Parathyroid adenoma (tissue), 2 donors: ENCODE measurements around the gene XPNPEP2.

Experiments
- H2AFZ ChIP-seq: fragments of 300-600 bp; sonication (generic); one replicate; pipeline ENCODE4 v1.7.0; 2017; ENCODE audit warnings: antibody characterized with exemption, mild to moderate bottlenecking
- H3K27ac ChIP-seq: fragments of 300-600 bp; sonication (generic); one replicate; pipeline ENCODE4 v1.7.0; 2017
- H3K27me3 ChIP-seq: fragments of 300-600 bp; sonication (generic); one replicate; pipeline ENCODE4 v1.7.0; 2017; ENCODE audit warnings: low read length; ENCODE audit not compliant: control insufficient read depth, insufficient read depth
- H3K36me3 ChIP-seq: fragments of 300-600 bp; sonication (generic); one replicate; pipeline ENCODE4 v1.7.0; 2017; ENCODE audit warnings: low read length; ENCODE audit not compliant: control insufficient read depth, insufficient read depth
- H3K4me1 ChIP-seq: fragments of 300-600 bp; sonication (generic); one replicate; pipeline ENCODE4 v1.7.0; 2017; ENCODE audit warnings: control low read depth
- H3K4me2 ChIP-seq: fragments of 300-600 bp; sonication (generic); one replicate; pipeline ENCODE4 v1.7.0; 2017; ENCODE audit warnings: low read length
- H3K4me3 ChIP-seq: fragments of 300-600 bp; sonication (generic); one replicate; pipeline ENCODE4 v1.7.0; 2017; ENCODE audit warnings: low read depth, low read length
- H3K79me2 ChIP-seq: fragments of 300-600 bp; sonication (generic); one replicate; pipeline ENCODE4 v1.7.0; 2017; ENCODE audit warnings: control low read depth
- H3K9ac ChIP-seq: fragments of 300-600 bp; sonication (generic); one replicate; pipeline ENCODE4 v1.7.0; 2017; ENCODE audit warnings: mild to moderate bottlenecking
- H3K9me3 ChIP-seq: fragments of 300-600 bp; sonication (generic); one replicate; pipeline ENCODE4 v1.7.0; 2017; ENCODE audit warnings: low read length; ENCODE audit not compliant: control insufficient read depth
- CTCF ChIP-seq: fragments of 300-600 bp; sonication (generic); IDR thresholded peaks from one replicate; pipeline ENCODE4 v1.7.0; 2017; ENCODE audit warnings: antibody characterized with exemption, mild to moderate bottlenecking
- donor health status: primary hyperparathyroidism.

The XPNPEP2 gene

GRCh38 chrX:129783291-129783713, 44.5 kb downstream of the XPNPEP2 start:
- no peaks in the 10 kb centered on the region for H3K36me3 ChIP-seq
- H3K27ac ChIP-seq: no peak overlapping the region
- no peak overlapping the region for H3K4me3 ChIP-seq

GRCh38 chrX:129784371-129784770, 45.6 kb downstream of the XPNPEP2 start:
- Histone ChIP-seq H3K4me3 (no peak overlapping the region), H3K79me2 (no peaks in the 10 kb centered on the region), H3K27me3 (no peaks in the 10 kb centered on the region), H3K4me1 (no peaks in the 10 kb centered on the region), H3K27ac (no peak overlapping the region), H2AFZ (no peak overlapping the region), H3K9me3 (no peaks in the 10 kb centered on the region), H3K36me3 (no peaks in the 10 kb centered on the region), H3K9ac (no peak overlapping the region), H3K4me2 (no peak overlapping the region)
- no peak for TF ChIP-seq CTCF

More at GRCh38 chrX:129783291-129783713, 44.5 kb downstream of the XPNPEP2 start:
- Histone ChIP-seq H3K27me3 (no peaks in the 10 kb centered on the region), H3K79me2 (no peaks in the 10 kb centered on the region), H3K4me2 (no peak overlapping the region), H2AFZ (no peak overlapping the region), H3K9me3 (no peaks in the 10 kb centered on the region), H3K4me1 (no peaks in the 10 kb centered on the region), H3K9ac (no peak overlapping the region)
- no peak for TF ChIP-seq CTCF

GRCh38 chrX:129785160-129785947, 46.6 kb downstream of the XPNPEP2 start:
- Histone ChIP-seq H3K4me1 (no peaks in the 10 kb centered on the region), H3K4me3 (no peak overlapping the region), H3K79me2 (no peaks in the 10 kb centered on the region), H3K4me2 (no peak overlapping the region), H3K27ac (no peak overlapping the region), H3K27me3 (no peaks in the 10 kb centered on the region), H3K36me3 (no peaks in the 10 kb centered on the region), H3K9ac (no peak overlapping the region), H2AFZ (no peak overlapping the region), H3K9me3 (no peaks in the 10 kb centered on the region)
- no peak for TF ChIP-seq CTCF

- no peak for TF ChIP-seq CTCF
- H3K9ac ChIP-seq: no peak overlapping the region
- no peaks in the 10 kb centered on the region for H3K36me3 ChIP-seq
- H3K79me2 ChIP-seq: no peaks in the 10 kb centered on the region
- H3K27me3 ChIP-seq: no peaks in the 10 kb centered on the region
- no peak overlapping the region for H3K4me2 ChIP-seq
- no peak overlapping the region for H2AFZ ChIP-seq
- no peaks in the 10 kb centered on the region for H3K4me1 ChIP-seq
- H3K4me3 ChIP-seq: no peak overlapping the region
- no peaks in the 10 kb centered on the region for H3K9me3 ChIP-seq
- H3K27ac ChIP-seq: no peak overlapping the region
Measured at GRCh38 chrX:129786210-129786651, 47.5 kb downstream of the XPNPEP2 start.
